OCI-LY7 (cell line): Measurements from ENCODE around the gene RAB3B. TPM values are rescaled to one million over a fixed set of nuclear protein-coding genes. Genes with fewer than 3 reads are reported as not detected.

Experiments
- BruUV-seq: library from RNA; stranded (reverse); fragments of 400-500 nt; replicated peaks from 2 replicates; lab custom pipeline; 2021; lab: Mats Ljungman, UMichigan
- CTCF ChIA-PET: fragments of 300-600 bp; sonication (Branson Sonifier 250); formaldehyde crosslinking; loops from one replicate; lab custom pipeline; 2022; ENCODE audit warnings: antibody characterized with exemption; ENCODE audit not compliant: unreplicated experiment; lab: Charles Lee
- POLR2A ChIA-PET: fragments of 300-600 bp; sonication (Branson Sonifier 250); formaldehyde crosslinking; loops from one replicate; lab custom pipeline; 2022; ENCODE audit warnings: antibody characterized with exemption; lab: Charles Lee
- DNase-seq: peaks from one replicate; pipeline ENCODE4 v3.0.0-alpha.2; 2015; ENCODE audit warnings: low spot score
- H2AFZ ChIP-seq: fragments of 200-600 bp; sonication (generic), shearing (Covaris generic); 2 replicates; pipeline ENCODE4 v1.6.1; 2014; ENCODE audit warnings: mild to moderate bottlenecking, antibody characterized with exemption, low read length, moderate library complexity
- H3K27ac ChIP-seq: fragments of 200-600 bp; sonication (generic); 2 replicates; pipeline ENCODE4 v1.5.1; 2014; ENCODE audit warnings: mixed run types, low read depth, mild to moderate bottlenecking, moderate library complexity, low read length, inconsistent platforms; ENCODE audit not compliant: poor library complexity, severe bottlenecking
- H3K36me3 ChIP-seq: fragments of 200-600 bp; sonication (generic); 2 replicates; pipeline ENCODE4 v1.6.1; 2014; ENCODE audit warnings: mild to moderate bottlenecking, antibody characterized with exemption, low read length, moderate library complexity, mixed read lengths; ENCODE audit not compliant: insufficient read depth
- H3K4me1 ChIP-seq: fragments of 200-600 bp; sonication (generic); 2 replicates; pipeline ENCODE4 v1.5.1; 2014; ENCODE audit warnings: mild to moderate bottlenecking, low read length; ENCODE audit not compliant: insufficient read depth, poor library complexity, severe bottlenecking
- H3K4me2 ChIP-seq: fragments of 200-600 bp; sonication (generic); 2 replicates; pipeline ENCODE4 v1.6.1; 2014; ENCODE audit warnings: mild to moderate bottlenecking, low read length
- H3K4me3 ChIP-seq: fragments of 200-600 bp; sonication (generic); 2 replicates; pipeline ENCODE4 v1.5.1; 2014; ENCODE audit warnings: mild to moderate bottlenecking, low read depth, low read length; ENCODE audit not compliant: poor library complexity, severe bottlenecking
- H3K79me2 ChIP-seq: fragments of 200-600 bp; sonication (generic); 2 replicates; pipeline ENCODE4 v1.6.1; 2016; ENCODE audit warnings: low read depth, mild to moderate bottlenecking, low read length, moderate library complexity, mixed read lengths; ENCODE audit not compliant: insufficient read depth
- H3K9me2 ChIP-seq: fragments of 200-600 bp; sonication (generic); 2 replicates; pipeline ENCODE4 v1.6.1; 2016; ENCODE audit warnings: mild to moderate bottlenecking, low read length, mixed read lengths; ENCODE audit not compliant: insufficient read depth
- H3K9me3 ChIP-seq: fragments of 200-600 bp; sonication (generic); 2 replicates; pipeline ENCODE4 v1.6.1; 2014; ENCODE audit warnings: mild to moderate bottlenecking, mixed run types, low read length, mixed read lengths
- H4K20me1 ChIP-seq: fragments of 200-600 bp; sonication (generic); 2 replicates; pipeline ENCODE4 v1.6.1; 2014; ENCODE audit warnings: mild to moderate bottlenecking, antibody characterized with exemption, low read length, moderate library complexity, mixed read lengths; ENCODE audit not compliant: insufficient read depth
- EZH2phosphoT487 ChIP-seq: fragments of 200-600 bp; sonication (generic); IDR thresholded peaks from 2 replicates; pipeline ENCODE4 v1.6.1; 2018; ENCODE audit warnings: low read depth, borderline replicate concordance, mild to moderate bottlenecking, mixed run types, antibody characterized with exemption, low read length, moderate library complexity, mixed read lengths
- intact Hi-C: fragments of 100-400 bp; cut with micrococcal nuclease; formaldehyde crosslinking; loops from one replicate; pipeline ENCODE4 v1.10.0; 2022; ENCODE audit not compliant: unreplicated experiment
- total RNA-seq, 2 experiments: library from RNA; depleted of rRNA in 1 of 2; stranded (reverse); fragments of >200 nt in 1 of 2; shearing (Covaris generic) in 1 of 2; gene quantifications; 2 replicates each; pipeline ENCODE4 v1.2.3, GENCODE V29; 2014 to 2022
- TF ChIP-seq, protein P1 (sequence below): fragments of 200-600 bp; sonication (generic); conservative IDR thresholded peaks from 2 replicates; pipeline ENCODE4 v1.5.1; 2014; ENCODE audit warnings: mild to moderate bottlenecking, antibody characterized with exemption, low read length, moderate library complexity, mixed read lengths

The RAB3B gene
- total RNA-seq, 2 experiments from 2014 or later: 0.03 TPM; not detected in 1

DNA sequence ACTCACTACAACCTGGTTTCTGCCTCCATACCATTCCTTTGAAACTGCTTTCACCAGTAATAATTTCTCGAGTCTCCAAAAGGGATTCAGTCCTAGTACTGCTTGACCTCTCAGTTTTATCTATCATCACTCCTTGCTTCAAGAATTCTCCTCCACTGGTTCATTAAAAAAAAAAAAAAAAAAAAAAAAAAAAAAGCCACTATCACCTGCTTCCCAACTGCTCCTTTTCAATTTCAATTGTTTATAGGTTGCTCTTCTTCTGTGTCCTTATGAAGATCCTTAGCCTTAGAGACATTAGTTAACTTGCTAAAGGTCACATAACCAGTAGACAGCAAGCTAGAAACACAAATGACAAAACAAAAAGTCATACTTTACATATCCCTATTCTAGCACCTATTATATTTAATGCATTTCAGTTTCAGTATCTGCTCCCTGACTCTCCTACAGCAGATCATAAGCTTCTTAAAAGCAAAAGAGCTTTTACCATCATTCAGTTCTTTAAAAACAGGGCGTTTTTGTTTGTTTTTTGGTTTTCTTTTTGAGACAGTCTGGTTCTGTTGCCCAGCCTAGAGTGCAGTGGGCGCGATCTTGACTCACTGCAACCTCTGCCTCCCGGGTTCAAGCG is 119.0 kb downstream of the RAB3B start:
- TF ChIP-seq, protein P1, sequence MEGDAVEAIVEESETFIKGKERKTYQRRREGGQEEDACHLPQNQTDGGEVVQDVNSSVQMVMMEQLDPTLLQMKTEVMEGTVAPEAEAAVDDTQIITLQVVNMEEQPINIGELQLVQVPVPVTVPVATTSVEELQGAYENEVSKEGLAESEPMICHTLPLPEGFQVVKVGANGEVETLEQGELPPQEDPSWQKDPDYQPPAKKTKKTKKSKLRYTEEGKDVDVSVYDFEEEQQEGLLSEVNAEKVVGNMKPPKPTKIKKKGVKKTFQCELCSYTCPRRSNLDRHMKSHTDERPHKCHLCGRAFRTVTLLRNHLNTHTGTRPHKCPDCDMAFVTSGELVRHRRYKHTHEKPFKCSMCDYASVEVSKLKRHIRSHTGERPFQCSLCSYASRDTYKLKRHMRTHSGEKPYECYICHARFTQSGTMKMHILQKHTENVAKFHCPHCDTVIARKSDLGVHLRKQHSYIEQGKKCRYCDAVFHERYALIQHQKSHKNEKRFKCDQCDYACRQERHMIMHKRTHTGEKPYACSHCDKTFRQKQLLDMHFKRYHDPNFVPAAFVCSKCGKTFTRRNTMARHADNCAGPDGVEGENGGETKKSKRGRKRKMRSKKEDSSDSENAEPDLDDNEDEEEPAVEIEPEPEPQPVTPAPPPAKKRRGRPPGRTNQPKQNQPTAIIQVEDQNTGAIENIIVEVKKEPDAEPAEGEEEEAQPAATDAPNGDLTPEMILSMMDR: no peak
- no peak for TF ChIP-seq EZH2phosphoT487
- Histone ChIP-seq H3K4me1 (peaks cover 36% of the 10 kb centered on the region), H3K9me3 (no peaks in the 10 kb centered on the region), H3K27ac (no peak overlapping the region), H2AFZ (no peak overlapping the region), H3K4me2 (no peak overlapping the region), H3K79me2 (peaks cover 96% of the 10 kb centered on the region), H4K20me1 (peaks cover 18% of the 10 kb centered on the region; the same call in 1 of the 2 replicates), H3K9me2 (no peaks in the 10 kb centered on the region), H3K4me3 (no peak overlapping the region), H3K36me3 (peaks cover 29% of the 10 kb centered on the region)
- intact Hi-C loops: loop anchor here (10.0 kb wide), 1 partner anchor 907 kb away; the partner anchor contains the start of gene FAF1
- ChIA-PET POLR2A (interaction anchor here (0.7 kb wide), 1 partner anchor 96 kb away, joined by 3 read pairs; no protein-coding TSS in a partner anchor), CTCF (interaction anchor here (0.6 kb wide), 1 partner anchor 1300 kb away, joined by 3 read pairs; no protein-coding TSS in a partner anchor)
- no TSS peak for BruUV-seq
- no peak for DNase-seq

DNA sequence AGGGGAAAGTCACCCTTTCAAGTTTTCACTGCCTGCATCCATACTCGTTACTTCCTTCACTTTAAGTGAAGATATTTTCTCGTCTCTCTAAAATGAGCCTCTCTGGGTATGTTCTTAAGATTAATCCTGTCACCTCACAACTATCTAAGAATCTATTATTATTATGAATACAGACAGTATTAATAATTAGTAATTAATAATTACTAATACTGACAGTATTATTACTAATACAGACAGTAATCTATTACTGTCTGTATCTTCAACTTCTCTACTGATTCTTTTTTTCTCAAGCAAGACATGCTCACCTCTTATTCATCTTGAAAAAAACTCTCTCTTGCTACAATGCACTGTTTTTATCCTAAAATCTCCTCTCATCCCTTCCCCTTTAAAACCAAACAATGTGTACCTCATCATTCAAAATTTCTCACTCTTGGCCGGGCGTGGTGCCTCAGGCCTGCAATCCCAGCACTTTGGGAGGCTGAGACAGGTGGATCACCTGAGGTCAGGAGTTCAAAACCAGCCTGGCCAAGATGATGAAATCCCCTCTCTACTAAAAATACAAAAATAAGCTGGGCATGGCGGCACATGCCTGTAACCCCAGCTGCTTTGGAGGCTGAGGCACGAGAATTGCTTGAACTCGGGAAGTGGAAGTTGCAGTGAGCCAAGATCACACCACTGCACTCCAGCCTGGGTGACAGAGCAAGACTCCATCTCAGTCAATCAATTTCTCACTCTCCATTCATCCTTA is 119.7 kb downstream of the RAB3B start:
- Histone ChIP-seq H3K79me2 (peaks cover 96% of the 10 kb centered on the region), H3K36me3 (peaks cover 27% of the 10 kb centered on the region), H3K4me3 (no peak overlapping the region), H3K4me1 (peaks cover 34% of the 10 kb centered on the region), H3K9me3 (no peaks in the 10 kb centered on the region), H2AFZ (no peak overlapping the region), H3K27ac (no peak overlapping the region), H3K4me2 (no peak overlapping the region), H3K9me2 (no peaks in the 10 kb centered on the region), H4K20me1 (peaks cover 23% of the 10 kb centered on the region; the same call in 1 of the 2 replicates)
- no peak for DNase-seq
- POLR2A ChIA-PET: interaction anchor here (0.7 to 1.4 kb wide), 2 partner anchors 28 to 97 kb away, joined by 3 to 6 read pairs; no protein-coding TSS in a partner anchor
- no TSS peak for BruUV-seq
- CTCF ChIA-PET: no interaction called here
- TF ChIP-seq EZH2phosphoT487: no peak
- TF ChIP-seq, protein P1: no peak
- intact Hi-C loops: loop anchor here (10.0 kb wide), 1 partner anchor 906 kb away; the partner anchor contains the start of gene FAF1
